Activated CD4-positive, alpha-beta T cell treated with anti-CD3 and anti-CD28 coated beads, Interleukin-2, amount 50 U/mL, for 1 hour (primary cell): ENCODE data around the gene ENPP3.

Experiments used
- DNase-seq: peaks from one replicate; pipeline ENCODE4 v3.0.0-alpha.2; 2020

Gene ENPP3

GRCh38 chr6:131642987-131643611 is 6.0 kb downstream of the ENPP3 start:
- no peak for DNase-seq

- DNase-seq: no peak
Observed at GRCh38 chr6:131643855-131644460, 6.9 kb downstream of the ENPP3 start.

GRCh38 chr6:131644921-131645320 is 7.8 kb downstream of the ENPP3 start:
- DNase-seq: no peak

- DNase-seq: no peak
Observed at GRCh38 chr6:131645846-131646245, 8.7 kb downstream of the ENPP3 start.

DNA sequence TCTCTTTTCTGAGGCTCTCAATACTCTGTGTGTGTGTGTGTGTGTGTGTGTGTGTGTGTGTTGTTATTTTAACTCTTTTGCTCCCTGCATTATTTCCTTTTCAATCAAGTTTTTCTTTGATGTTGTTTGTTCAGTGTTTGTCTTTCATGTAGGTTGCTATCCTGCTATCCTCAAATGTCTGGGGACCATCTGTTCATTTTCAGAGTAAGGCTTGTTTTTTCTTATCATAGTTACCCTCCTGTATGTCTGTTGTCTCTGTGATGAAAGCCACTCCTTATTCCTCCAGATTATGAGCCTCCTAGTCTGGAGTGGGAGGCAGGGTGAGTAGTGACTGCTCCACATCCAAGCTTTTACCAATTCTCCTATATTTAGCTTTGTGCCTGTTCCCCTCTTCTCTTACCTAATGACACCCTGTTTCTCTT is 9.2 kb downstream of the ENPP3 start:
- no peak for DNase-seq

GRCh38 chr6:131651782-131652181 is 14.7 kb downstream of the ENPP3 start:
- DNase-seq: no peak

- no peak for DNase-seq
Observed at GRCh38 chr6:131652472-131652871, 15.4 kb downstream of the ENPP3 start.

DNA sequence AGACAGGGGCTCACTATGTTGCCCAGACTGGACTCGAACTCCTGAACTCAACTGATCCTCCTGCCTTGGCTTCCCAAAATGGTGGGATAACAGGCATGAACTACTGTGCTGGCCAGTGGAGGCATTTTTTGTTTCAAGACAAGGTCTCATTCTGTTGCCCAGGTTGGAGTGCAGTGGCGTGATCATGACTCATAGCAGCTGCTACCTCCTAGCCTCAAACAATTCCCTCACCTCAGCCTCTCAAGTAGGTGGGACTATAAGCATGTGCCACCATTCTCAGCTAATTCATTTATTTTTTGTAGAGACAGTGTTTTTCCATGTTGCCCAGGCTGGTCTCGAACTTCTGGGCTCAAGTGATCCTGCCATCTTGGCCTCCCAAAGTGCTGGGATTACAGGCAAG is 17.2 kb downstream of the ENPP3 start:
- DNase-seq: no peak

DNA sequence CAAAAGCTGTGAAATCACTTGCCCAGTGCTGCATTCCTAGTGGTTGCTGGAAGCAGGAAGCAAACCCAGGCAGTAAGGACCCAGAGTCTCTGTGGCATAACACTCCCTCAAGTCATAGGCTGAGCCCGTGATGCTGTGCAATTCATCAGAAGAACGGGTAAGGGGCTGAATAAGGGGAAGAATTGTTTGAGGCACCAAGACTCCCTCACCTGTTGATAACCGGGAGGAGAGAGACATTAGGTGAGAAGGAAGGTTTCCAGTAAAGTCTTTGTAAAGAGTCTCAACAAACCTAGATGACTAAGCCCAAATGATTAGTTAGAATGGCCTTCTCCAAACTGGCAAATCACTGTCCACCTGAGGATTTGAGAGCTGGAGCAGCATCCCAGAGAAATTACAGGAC is 18.3 kb downstream of the ENPP3 start:
- DNase-seq: no peak

DNA sequence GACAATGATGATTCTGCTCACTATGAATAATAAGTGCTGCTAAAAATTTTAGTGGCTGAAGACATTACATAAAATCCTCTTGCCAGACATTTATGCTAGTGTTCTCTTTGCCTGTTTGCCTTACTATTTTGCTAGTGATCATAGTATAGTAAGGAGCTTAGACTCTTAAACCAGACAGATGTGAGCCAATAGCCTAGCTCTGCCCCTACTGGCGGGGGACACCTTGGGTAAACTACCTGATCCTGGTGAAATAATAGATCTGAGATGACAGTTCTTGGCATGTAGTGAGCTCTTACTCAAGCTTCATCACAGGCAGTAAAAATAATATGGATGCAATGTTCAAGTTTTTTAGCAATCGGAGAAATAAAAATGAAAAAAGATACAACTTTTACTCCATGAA is 18.8 kb downstream of the ENPP3 start:
- DNase-seq: no peak

DNA sequence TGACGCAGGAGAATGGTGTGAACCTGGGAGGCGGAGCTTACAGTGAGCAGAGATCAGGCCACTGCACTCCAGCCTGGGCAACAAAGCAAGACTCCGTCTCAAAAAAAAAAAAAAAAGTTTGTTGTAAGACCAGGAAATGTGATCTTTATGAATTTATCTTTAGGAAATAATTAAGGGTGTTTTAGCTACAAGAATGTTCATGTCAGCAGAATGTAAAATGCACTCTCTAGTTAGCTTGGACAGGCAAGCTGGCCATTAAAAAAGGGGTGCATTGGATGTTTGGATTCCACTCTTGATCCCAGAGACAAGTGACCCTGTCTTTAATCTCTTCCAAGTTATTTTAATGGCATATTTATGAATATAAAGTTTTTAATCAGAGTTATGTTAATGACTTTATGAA is 19.6 kb downstream of the ENPP3 start:
- DNase-seq: no peak

DNA sequence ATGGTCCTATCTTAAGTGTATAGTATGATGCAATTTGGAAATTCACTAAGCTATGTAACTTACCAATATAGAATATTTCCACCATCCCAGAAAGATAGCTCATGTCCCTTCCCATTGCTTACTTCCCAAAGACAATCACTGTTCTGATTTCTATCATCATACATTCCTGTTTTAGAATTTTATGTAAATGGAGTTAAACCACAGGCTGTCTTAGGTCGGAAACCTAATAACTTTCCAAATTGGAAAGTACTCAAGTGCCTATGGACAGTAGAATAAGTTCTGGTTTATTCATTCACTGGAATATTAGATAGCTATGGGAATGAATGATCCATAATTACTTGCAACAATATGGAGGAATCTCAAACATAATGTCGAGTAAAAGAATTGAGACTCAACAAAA is 20.1 kb downstream of the ENPP3 start:
- no peak for DNase-seq

DNA sequence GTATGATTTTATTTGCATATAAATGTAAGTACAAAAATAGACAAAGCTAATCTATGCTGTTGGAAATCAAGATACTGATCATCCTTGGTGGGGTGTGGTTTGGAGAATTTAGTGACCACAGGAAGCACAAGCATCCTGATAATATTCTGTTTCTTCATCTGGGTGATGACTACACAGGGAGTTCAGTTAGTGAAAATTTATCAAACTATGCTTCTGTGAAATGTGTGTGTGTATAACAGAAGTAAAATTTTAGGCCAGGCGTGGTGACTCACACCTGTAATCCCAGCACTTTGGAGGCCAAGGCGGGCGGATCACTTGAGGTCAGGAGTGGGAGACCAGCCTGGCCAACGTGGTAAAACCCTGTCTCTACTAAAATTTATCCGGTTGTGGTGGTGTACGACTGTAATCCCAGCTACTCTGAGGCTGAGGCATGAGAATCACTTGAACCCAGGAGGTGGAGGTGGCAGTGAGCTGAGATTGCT is 20.6 kb downstream of the ENPP3 start:
- no peak for DNase-seq

DNA sequence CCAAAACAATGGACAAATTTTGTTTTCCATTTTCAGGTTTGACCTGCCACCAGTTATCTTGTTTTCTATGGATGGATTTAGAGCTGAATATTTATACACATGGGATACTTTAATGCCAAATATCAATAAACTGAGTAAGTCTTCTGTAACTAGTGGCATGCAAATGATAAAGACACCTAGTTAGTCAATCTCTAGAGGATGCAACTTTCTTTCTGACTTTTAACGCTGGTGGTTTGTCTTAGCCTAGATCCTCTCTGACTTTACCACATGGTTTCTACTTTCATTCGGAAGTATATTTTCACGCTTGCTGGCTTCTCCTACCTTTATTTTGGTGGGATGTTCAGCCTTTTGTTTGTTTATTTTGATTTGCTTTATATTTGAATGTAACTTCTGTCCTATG is 21.2 kb downstream of the ENPP3 start:
- no peak for DNase-seq

DNA sequence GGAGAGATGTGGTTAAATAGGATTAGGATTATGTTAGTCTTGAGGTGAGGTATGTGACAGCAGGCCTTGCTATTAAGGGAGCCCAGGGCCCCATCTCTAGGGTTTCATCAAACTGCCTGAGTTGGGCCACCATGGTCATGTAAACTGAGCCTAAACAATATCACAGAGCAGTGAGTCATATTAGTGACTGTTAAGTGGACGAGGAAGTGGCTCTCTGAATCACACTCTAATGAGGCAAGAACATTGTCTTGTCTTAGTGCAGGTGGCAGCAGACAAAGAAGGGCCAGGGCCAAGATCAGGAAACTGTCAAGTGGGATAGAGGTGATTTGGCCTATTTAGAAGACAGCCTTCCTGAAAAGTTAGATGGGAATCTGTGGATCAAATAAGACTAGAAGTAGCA is 23.1 kb downstream of the ENPP3 start:
- DNase-seq: no peak

DNA sequence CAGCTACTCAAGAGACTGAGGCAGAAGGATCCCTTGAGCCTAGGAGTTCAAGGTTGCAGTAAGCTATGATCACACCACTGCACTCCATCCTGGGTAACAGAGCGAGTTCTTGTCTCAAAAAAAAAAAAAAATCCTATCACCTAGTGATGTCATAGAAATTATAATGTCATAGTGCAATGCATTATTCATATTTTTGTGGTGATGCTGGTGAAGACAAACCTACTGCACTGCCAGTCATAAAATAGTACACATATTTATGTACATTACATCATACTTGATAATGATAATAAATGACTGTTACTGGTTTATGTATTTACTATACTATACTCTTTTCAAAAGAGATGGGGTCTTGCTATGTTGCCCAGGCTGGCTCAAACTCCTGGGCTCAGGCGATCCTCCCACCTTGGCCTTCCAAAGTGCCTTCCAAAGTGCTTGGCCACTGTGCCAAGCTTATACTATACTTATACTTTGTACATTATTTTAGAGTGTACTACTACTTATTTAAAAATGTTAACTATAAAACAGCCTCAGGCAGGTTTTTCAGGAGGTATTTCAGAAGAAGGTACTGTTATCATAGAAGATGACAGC is 26.6 kb downstream of the ENPP3 start:
- no peak for DNase-seq

DNA sequence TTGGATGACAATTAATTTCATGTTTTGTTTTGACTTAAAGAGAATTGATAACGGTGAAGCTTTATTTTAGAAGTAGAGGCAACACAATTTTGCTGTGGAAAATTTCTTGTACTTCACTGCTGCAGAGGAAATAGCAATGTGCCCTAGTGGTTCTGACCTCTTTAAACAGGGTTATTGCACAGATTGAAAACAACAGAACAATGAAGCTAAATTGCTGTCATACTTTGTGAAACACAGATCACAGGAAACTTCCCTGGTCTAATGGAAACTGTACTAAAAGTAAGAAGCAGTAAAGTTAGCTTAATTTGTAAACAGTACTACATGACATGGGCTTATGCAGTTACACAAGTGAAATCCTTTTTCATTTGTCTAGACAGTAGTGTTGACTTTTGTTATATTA is 32.8 kb downstream of the ENPP3 start:
- no peak for DNase-seq

GRCh38 chr6:131673184-131673583 is 36.1 kb downstream of the ENPP3 start:
- no peak for DNase-seq

- DNase-seq: no peak
Observed at GRCh38 chr6:131678442-131678841, 41.3 kb downstream of the ENPP3 start.

DNA sequence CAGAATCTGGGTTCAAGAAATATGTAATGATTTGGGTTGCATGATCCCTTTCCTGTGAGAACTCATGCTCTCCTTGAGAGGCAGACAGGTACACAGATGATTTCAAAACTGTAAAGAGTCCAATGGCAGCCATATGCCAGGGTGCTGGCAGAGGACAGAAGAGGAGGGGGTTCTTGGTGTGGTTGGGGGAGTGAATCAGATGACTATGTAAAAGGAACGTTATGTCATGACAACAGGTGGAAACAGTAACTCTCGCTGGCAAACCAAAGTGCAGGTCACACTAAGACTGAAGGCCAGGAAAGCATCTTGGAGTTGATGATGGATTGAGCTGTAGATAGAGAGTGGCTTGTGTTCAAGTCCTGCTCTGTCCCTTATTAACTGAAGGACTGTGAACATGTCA is 43.8 kb downstream of the ENPP3 start:
- DNase-seq: no peak

GRCh38 chr6:131681585-131681984 is 44.5 kb downstream of the ENPP3 start:
- DNase-seq: no peak

GRCh38 chr6:131682442-131682841 is 45.3 kb downstream of the ENPP3 start:
- DNase-seq: no peak

DNA sequence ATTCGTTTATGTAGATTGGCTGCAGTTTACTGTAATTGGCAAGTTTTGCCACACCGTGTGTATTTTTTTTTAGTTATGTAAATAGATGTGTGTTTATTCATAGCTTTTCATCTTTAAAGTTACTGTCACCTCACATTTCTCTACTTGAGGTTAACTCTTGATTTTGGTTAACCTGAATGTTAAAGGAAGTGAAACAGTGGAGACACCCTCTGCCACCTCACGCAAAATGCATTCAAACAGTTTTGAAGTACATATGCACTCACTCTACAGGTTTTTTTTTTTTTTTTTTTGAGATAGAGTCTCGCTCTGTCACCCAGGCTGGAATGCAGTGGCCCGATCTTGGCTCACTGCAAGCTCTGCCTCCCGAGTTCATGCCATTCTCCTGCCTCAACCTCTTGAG is 46.4 kb downstream of the ENPP3 start:
- DNase-seq: no peak

DNA sequence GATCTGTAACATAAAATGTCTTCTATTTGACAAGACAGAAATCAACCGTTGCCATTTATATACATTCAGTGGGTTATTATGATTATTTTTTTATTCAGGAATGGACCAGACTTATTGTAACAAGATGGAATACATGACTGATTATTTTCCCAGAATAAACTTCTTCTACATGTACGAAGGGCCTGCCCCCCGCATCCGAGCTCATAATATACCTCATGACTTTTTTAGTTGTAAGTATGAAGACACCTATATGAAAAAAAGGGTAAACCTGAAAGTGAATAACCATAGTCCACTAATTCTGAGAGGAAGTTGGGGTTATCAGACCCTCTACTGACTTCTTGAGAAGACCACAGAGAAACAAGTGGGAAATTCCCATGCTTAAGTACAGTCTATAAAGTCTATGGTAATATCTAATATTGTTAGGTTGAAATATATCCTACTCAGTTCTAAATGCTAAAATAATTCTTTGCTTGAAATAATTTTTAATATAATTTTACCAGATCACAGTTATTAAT is 48.2 kb downstream of the ENPP3 start:
- DNase-seq: no peak

DNA sequence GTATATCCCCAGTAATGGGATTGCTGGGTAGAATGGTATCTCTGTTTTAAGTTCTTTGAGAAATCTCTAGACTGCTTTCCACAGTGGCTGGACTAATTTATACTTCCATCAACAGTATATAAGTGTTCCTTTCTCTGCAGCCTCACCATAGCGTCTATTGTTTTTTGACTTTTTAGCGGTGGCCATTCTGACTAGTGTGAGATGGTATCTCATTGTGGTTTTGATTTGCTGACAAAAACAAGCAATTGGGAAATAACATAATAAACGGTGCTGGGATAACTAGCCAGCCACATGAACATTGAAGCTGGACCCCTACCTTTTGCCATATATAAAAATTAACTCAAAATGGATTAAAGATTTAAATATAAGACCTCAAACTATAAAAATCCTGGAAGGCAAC is 49.9 kb downstream of the ENPP3 start:
- no peak for DNase-seq
